NT2/D1 (cell line): ENCODE measurements around the gene SLC5A11.

Experiments used
- DNase-seq: peaks from one replicate; pipeline ENCODE4 v3.0.0-alpha.2; 2011; ENCODE audit warnings: low read depth, low spot score
- H3K27me3 ChIP-seq: 2 replicates; pipeline ENCODE4 v1.6.0; 2011; ENCODE audit warnings: mild to moderate bottlenecking; ENCODE audit not compliant: insufficient read length, insufficient read depth
- H3K36me3 ChIP-seq: 2 replicates; pipeline ENCODE4 v1.6.1; 2011; ENCODE audit warnings: mild to moderate bottlenecking, low read length, mixed read lengths; ENCODE audit not compliant: insufficient read depth, insufficient read length
- H3K4me1 ChIP-seq: 2 replicates; pipeline ENCODE4 v1.5.1; 2011; ENCODE audit not compliant: insufficient read depth, insufficient read length
- H3K4me3 ChIP-seq: 2 replicates; pipeline ENCODE4 v1.5.1; 2011; ENCODE audit warnings: low read depth; ENCODE audit not compliant: insufficient read length
- H3K9ac ChIP-seq: 2 replicates; pipeline ENCODE4 v1.6.0; 2011; ENCODE audit warnings: low read depth; ENCODE audit not compliant: insufficient read length
- H3K9me3 ChIP-seq: 2 replicates; pipeline ENCODE4 v1.5.1; 2011; ENCODE audit warnings: mild to moderate bottlenecking, low read length; ENCODE audit not compliant: insufficient read depth
- SUZ12 ChIP-seq: IDR thresholded peaks from 2 replicates; pipeline ENCODE4 v1.6.1; 2011; ENCODE audit not compliant: insufficient read length, insufficient read depth; ENCODE audit errors: extremely low read depth
- YY1 ChIP-seq: IDR thresholded peaks from 2 replicates; pipeline ENCODE4 v1.6.1; 2011; ENCODE audit not compliant: insufficient read length, insufficient read depth
- ZNF274 ChIP-seq: IDR thresholded peaks from 2 replicates; pipeline ENCODE4 v1.6.1; 2011; ENCODE audit warnings: mild to moderate bottlenecking, low read depth, low read length

Gene SLC5A11

DNA sequence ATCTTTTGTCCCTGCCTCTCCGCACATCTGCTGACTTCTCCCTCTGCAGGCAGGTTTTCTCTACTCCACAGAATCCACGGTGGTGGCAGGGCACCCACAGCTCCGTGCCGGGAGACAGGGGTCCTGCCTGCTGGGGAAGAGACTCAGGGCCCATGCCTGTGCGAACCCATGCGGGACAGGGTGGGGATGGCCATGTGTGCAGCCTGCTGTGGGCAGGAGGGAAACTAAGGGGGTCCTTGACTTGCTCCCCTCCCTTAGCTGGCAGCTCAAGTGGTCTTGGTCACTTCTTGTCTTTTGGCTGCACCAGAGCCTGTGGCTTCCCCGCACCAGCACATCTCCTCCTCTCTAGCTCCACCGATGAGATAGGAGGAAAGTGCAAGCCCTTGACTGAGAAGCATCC, 69.8 kb downstream of the SLC5A11 start:
- no peak for DNase-seq
- no peak overlapping the region for H3K4me3 ChIP-seq
- peaks cover 22% of the 10 kb centered on the region for H3K36me3 ChIP-seq
- H3K27me3 ChIP-seq: no peaks in the 10 kb centered on the region
- no peak for TF ChIP-seq YY1
- TF ChIP-seq SUZ12: no peak
- TF ChIP-seq ZNF274: no peak
- H3K9me3 ChIP-seq: no peaks in the 10 kb centered on the region
- H3K4me1 ChIP-seq: peaks cover 10% of the 10 kb centered on the region
- no peak overlapping the region for H3K9ac ChIP-seq

GRCh38 chr16:24917236-24917635, 71.5 kb downstream of the SLC5A11 start:
- DNase-seq: no peak
- TF ChIP-seq YY1 (no peak), SUZ12 (no peak), ZNF274 (no peak)
- Histone ChIP-seq H3K9ac (no peak overlapping the region), H3K4me1 (peaks cover 10% of the 10 kb centered on the region), H3K9me3 (no peaks in the 10 kb centered on the region), H3K36me3 (peaks cover 33% of the 10 kb centered on the region), H3K27me3 (no peaks in the 10 kb centered on the region), H3K4me3 (no peak overlapping the region)

DNA sequence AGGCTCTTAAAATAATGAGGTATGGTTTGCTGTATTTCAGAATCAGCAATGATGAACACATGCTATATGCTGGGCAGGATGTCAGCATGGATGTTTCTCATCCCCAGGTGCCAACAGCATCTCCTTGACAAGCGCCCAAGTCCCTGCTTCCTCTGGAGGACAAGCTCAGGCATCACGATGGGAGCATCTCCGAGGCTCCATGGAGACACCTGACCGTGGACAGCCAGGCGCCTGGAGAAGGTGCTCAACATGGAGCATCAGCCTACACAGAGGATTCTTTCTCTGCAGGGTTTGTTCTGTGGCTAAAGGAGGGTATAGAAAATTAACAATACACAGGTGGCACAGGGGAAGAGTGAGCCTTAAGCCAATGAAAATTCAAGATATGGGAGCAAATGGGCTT, 72.1 kb downstream of the SLC5A11 start:
- peaks cover 33% of the 10 kb centered on the region for H3K36me3 ChIP-seq
- DNase-seq: no peak
- TF ChIP-seq SUZ12: no peak
- TF ChIP-seq YY1: no peak
- no peak for TF ChIP-seq ZNF274

DNA sequence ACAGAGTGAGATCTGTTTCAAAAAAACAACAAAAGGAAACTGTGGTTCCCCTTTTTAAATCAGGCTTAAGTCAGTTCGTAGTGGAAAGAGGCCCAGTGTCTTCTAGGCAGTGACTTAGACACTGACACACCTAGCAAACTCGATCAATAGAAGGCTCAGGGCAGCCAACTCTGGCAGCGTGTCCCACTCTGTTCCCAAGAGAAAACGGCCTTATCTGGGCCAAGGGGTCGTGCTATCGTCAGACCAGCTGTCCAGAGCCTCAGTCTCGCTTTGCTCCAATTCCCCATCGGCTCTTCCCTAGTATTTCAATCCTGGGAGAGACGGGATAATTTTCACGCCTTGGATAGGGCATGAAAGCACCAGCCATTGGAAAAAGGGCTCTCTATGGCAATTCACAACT, 72.9 kb downstream of the SLC5A11 start:
- Histone ChIP-seq H3K36me3 (peaks cover 40% of the 10 kb centered on the region), H3K4me1 (peaks cover 5% of the 10 kb centered on the region), H3K27me3 (no peaks in the 10 kb centered on the region), H3K9me3 (no peaks in the 10 kb centered on the region), H3K4me3 (no peak overlapping the region), H3K9ac (no peak overlapping the region)
- no peak for TF ChIP-seq SUZ12
- no peak for TF ChIP-seq YY1
- no peak for DNase-seq

More for the DNA sequence above, 72.1 kb downstream of the SLC5A11 start:
- no peak overlapping the region for H3K4me3 ChIP-seq
- H3K9me3 ChIP-seq: no peaks in the 10 kb centered on the region
- peaks cover 10% of the 10 kb centered on the region for H3K4me1 ChIP-seq
- H3K9ac ChIP-seq: no peak overlapping the region
- H3K27me3 ChIP-seq: no peaks in the 10 kb centered on the region

- no peak for DNase-seq
- TF ChIP-seq SUZ12: no peak
- no peak for TF ChIP-seq YY1
- no peak for TF ChIP-seq ZNF274
- Histone ChIP-seq H3K36me3 (peaks cover 43% of the 10 kb centered on the region), H3K27me3 (no peaks in the 10 kb centered on the region), H3K4me1 (peaks cover 5% of the 10 kb centered on the region), H3K4me3 (no peak overlapping the region), H3K9me3 (no peaks in the 10 kb centered on the region), H3K9ac (no peak overlapping the region)
These were observed 73.8 kb downstream of the SLC5A11 start for GRCh38 chr16:24919536-24919935.

DNA sequence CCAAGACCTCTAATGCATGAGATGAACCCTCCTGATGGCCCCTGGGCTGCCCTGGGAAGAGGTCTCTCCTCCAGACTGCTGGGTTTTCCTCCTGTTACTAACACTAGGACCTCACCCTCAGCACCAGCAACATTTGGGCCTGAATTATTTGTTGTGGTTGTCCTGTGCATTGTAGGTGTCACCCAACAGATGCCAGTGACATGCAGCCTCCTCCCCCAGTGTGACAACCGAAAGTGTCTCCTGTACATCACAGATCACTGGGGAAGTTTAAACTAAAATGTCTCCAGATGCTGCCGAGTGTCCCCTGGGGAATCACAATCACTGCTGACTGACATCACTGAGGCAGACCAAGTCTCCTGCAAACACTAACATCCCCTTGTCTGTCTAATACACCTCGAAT, 74.8 kb downstream of the SLC5A11 start:
- Histone ChIP-seq H3K36me3 (peaks cover 43% of the 10 kb centered on the region), H3K27me3 (no peaks in the 10 kb centered on the region), H3K9ac (no peak overlapping the region), H3K4me1 (peaks cover 4% of the 10 kb centered on the region), H3K9me3 (no peaks in the 10 kb centered on the region), H3K4me3 (no peak overlapping the region)
- DNase-seq: no peak
- TF ChIP-seq YY1 (no peak), ZNF274 (no peak), SUZ12 (no peak)

- H3K9ac ChIP-seq: no peak overlapping the region
- no peak overlapping the region for H3K4me3 ChIP-seq
- TF ChIP-seq SUZ12 (no peak), YY1 (no peak)
- H3K9me3 ChIP-seq: no peaks in the 10 kb centered on the region
- DNase-seq: no peak
- peaks cover 43% of the 10 kb centered on the region for H3K36me3 ChIP-seq
- no peaks in the 10 kb centered on the region for H3K4me1 ChIP-seq
- no peaks in the 10 kb centered on the region for H3K27me3 ChIP-seq
These were observed 75.5 kb downstream of the SLC5A11 start for GRCh38 chr16:24921229-24921628.

DNA sequence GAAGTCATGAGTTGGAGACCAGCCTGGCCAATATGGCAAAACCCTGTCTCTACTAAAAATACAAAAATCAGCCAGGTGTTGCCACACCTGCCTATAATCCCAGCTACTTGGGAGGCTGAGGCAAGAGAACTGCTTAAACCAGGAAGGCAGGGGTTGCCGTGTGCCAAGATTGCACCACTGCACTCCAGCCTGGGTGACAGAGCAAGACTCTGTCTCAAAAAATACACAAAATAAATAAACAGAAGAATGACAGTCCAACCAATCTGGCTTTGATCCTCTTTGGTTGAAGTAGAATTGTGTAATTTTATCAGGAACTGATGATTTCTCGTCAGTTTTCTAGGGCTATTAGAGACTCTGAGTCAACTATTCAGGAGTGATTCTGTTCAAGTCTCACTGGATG, 79.4 kb downstream of the SLC5A11 start:
- Histone ChIP-seq H3K4me3 (no peak overlapping the region), H3K4me1 (no peaks in the 10 kb centered on the region), H3K9me3 (no peaks in the 10 kb centered on the region), H3K36me3 (peaks cover 43% of the 10 kb centered on the region), H3K27me3 (no peaks in the 10 kb centered on the region), H3K9ac (no peak overlapping the region)
- TF ChIP-seq SUZ12 (no peak), ZNF274 (no peak), YY1 (no peak)
- DNase-seq: no peak
